Prostate gland (tissue), 2 donors: ENCODE data around the gene GCNA.

Experiments
- POLR2A ChIP-seq: fragments of 450-650 bp; IDR thresholded peaks from one replicate; pipeline ENCODE4 v1.6.1; 2016; ENCODE audit warnings: antibody characterized with exemption, mild to moderate bottlenecking
- POLR2AphosphoS5 ChIP-seq: sonication (generic); formaldehyde crosslinking; IDR thresholded peaks from one replicate; pipeline ENCODE4 v1.6.1; 2017; ENCODE audit warnings: antibody characterized with exemption
- TF ChIP-seq, protein P1 (sequence below), 4 experiments: fragments of 200-600 bp in 2 of 4; fragments of 450-650 bp in 2 of 4; sonication (generic) in 2 of 4; IDR thresholded peaks; 1 replicate in 3 of 4; 2 replicates in 1 of 4; pipeline ENCODE4 v1.5.1; 2016 to 2019; ENCODE audit warnings: antibody characterized with exemption in 4 of 4, mild to moderate bottlenecking in 2 of 4, moderate library complexity in 2 of 4

DNA sequence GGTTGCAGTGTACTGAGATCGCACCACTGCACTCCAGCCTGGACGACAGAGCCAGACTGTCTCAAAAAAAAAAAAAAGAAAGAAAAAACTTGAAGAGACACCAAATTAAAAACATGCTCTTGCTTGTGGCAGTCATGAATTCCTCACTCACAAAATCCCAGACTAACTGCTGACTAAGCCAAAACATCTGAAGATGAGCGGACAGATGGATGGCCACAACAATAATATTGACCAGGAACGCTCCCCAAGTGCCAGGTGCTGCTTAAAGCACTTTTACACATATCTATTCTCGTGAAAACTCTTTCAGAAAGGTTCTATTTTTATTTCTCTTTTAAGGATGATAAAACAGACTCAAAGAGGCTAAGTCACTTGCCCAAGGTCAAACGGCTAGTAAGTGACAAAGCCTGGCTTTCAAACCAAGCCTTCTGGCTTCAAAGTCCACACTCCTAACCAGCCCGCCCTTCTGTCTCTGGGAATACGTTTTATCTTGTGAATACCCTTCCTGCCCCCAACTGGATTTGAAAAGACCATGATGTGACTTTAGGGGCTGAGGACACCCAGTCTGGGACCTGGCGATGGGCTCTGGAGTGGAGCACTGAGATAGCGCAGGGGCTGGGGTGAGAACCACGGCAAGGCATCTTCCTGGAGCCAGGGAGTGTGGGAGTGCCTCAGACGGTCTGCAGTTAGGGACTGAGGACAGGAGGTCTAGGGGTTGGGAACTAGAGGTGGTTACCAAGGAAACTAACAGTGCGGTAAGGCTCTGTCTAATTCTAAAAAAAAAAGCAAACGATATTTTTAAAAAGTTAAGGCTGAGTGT, 49.6 kb downstream of the GCNA start:
- TF ChIP-seq, protein P1, sequence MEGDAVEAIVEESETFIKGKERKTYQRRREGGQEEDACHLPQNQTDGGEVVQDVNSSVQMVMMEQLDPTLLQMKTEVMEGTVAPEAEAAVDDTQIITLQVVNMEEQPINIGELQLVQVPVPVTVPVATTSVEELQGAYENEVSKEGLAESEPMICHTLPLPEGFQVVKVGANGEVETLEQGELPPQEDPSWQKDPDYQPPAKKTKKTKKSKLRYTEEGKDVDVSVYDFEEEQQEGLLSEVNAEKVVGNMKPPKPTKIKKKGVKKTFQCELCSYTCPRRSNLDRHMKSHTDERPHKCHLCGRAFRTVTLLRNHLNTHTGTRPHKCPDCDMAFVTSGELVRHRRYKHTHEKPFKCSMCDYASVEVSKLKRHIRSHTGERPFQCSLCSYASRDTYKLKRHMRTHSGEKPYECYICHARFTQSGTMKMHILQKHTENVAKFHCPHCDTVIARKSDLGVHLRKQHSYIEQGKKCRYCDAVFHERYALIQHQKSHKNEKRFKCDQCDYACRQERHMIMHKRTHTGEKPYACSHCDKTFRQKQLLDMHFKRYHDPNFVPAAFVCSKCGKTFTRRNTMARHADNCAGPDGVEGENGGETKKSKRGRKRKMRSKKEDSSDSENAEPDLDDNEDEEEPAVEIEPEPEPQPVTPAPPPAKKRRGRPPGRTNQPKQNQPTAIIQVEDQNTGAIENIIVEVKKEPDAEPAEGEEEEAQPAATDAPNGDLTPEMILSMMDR (IDR thresholded peaks at IDR 0.05), result no peak
- no peak for TF ChIP-seq POLR2A
- TF ChIP-seq POLR2AphosphoS5, result no peak
